GM12892 (cell line): ENCODE data around the gene PAQR6.

Source experiments
- DNase-seq: peaks from one replicate; pipeline ENCODE4 v3.0.0; 2011; ENCODE audit not compliant: insufficient read length
- FAIRE-seq: peaks from 2 replicates; lab custom pipeline; 2011; peaks lifted over from hg19 to GRCh38; lab: Jason Lieb, UNC
- POLR2A ChIP-seq: IDR thresholded peaks from 2 replicates; pipeline ENCODE4 v1.6.1; 2011; ENCODE audit warnings: low read depth, low read length, control low read depth
- POLR2AphosphoS5 ChIP-seq: IDR thresholded peaks from 2 replicates; pipeline ENCODE4 v1.6.1; 2011; ENCODE audit warnings: low read depth, low read length, control low read depth
- TAF1 ChIP-seq: IDR thresholded peaks from 2 replicates; pipeline ENCODE4 v1.6.1; 2011; ENCODE audit warnings: low read depth, mild to moderate bottlenecking, control low read depth, low read length, borderline replicate concordance

Gene PAQR6

GRCh38 chr1:156262461-156263287 lies 14.8 kb upstream of the PAQR6 start:
- FAIRE-seq: no peak
- no peak for DNase-seq
- TF ChIP-seq POLR2A (no peak), TAF1 (no peak), POLR2AphosphoS5 (no peak)

- FAIRE-seq (no peak), DNase-seq (no peak)
- TF ChIP-seq POLR2AphosphoS5: no peak
- no peak for TF ChIP-seq POLR2A
- no peak for TF ChIP-seq TAF1
Observed at GRCh38 chr1:156260896-156261295, 13.0 kb upstream of the PAQR6 start.

DNA sequence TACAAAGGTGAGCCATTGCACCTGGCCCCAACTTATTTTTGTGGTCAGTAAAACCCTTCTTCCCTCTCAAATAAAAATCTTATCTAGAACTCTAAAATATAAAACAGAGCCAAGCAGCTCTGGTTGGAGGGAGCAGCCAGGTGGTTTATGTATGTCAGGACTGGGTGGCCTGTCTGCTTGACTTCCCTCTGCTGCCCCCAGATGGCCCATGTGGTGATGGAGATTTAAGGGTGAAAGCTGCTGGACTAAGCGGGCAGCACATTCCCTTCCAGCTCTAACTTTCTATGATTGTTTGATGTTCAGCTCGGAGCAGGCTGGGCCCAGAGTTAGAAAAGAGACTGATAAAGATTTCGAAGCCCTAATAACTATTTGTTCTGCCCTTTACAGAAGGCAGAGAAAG lies 11.9 kb upstream of the PAQR6 start:
- no peak for FAIRE-seq
- DNase-seq: no peak
- TF ChIP-seq TAF1: no peak
- no peak for TF ChIP-seq POLR2AphosphoS5
- TF ChIP-seq POLR2A: no peak

DNA sequence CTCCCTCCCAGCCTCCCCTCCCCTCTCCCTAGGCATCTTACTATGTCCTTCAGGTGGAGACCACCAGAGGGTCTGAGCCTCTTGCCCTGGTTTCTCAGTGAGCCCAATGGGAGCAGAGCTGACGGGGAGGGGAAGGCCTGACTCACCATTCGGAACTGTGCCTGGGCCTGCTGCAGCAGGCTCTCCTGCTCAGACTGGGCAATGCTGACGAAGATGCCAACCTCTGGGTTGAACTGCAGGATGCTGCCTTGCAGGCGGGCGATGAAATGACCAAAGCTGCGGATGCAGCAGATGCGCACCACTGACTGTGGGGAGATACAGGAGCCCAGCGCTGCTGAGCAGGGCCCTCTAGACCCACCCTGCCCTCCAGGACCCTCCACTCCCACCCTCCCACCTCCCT lies 11.0 kb upstream of the PAQR6 start:
- no peak for TF ChIP-seq TAF1
- no peak for TF ChIP-seq POLR2A
- no peak for TF ChIP-seq POLR2AphosphoS5
- DNase-seq: no peak

GRCh38 chr1:156257711-156258110 lies 9.9 kb upstream of the PAQR6 start:
- no peak for DNase-seq
- FAIRE-seq: no peak
- TF ChIP-seq TAF1: no peak
- no peak for TF ChIP-seq POLR2A
- no peak for TF ChIP-seq POLR2AphosphoS5

More for the DNA sequence above, 11.0 kb upstream of the PAQR6 start:
- FAIRE-seq: no peak

DNA sequence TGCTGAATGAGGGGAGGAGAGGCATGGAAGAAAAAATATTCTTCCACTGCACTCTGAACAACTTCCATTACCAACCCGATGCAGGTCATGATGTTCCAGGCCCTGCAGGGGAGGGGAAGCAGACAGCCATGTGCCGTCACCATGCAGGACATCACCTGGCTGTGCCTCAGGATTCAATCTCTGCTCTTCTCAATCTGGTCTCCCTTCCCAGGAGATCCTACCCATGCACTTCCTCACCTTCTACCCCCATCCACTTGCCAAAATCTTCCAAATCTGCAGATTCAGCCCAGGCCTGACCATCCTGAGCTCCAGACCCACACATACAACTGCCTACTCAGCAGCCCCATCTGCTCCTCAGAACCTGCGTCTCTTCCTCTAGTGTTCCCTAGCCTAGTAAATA lies 5.8 kb upstream of the PAQR6 start:
- no peak for DNase-seq
- FAIRE-seq: no peak
- no peak for TF ChIP-seq POLR2A
- TF ChIP-seq POLR2AphosphoS5: no peak
- TF ChIP-seq TAF1: no peak

- DNase-seq (no peak), FAIRE-seq (no peak)
- TF ChIP-seq POLR2AphosphoS5: no peak
- TF ChIP-seq POLR2A: no peak
Observed at GRCh38 chr1:156251527-156251926, 3.7 kb upstream of the PAQR6 start.

GRCh38 chr1:156249593-156249992 lies 1.7 kb upstream of the PAQR6 start:
- FAIRE-seq (no peak), DNase-seq (no peak)
- TF ChIP-seq TAF1: no peak
- TF ChIP-seq POLR2AphosphoS5: no peak
- TF ChIP-seq POLR2A: no peak

DNA sequence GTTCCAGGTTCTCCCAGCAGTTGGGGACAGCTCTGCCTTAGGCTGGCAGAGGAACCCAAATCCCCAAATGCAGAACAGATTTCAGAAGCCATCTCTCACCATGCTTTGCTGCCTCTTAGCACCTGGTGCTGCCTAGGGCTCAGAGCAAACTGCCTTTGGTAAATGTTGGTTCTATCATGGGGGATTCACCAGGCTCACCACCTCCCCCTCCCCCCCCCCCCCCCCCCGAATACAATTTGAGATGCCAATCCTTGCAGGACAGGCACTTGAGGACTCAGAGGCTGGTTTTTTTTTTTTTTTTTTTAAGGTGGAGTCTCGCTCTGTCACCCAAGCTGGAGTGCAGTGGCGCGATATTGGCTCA lies 447 bp upstream of the PAQR6 start:
- no peak for DNase-seq
- TF ChIP-seq TAF1: no peak
- TF ChIP-seq POLR2A: no peak
- TF ChIP-seq POLR2AphosphoS5: no peak
- no peak for FAIRE-seq

DNA sequence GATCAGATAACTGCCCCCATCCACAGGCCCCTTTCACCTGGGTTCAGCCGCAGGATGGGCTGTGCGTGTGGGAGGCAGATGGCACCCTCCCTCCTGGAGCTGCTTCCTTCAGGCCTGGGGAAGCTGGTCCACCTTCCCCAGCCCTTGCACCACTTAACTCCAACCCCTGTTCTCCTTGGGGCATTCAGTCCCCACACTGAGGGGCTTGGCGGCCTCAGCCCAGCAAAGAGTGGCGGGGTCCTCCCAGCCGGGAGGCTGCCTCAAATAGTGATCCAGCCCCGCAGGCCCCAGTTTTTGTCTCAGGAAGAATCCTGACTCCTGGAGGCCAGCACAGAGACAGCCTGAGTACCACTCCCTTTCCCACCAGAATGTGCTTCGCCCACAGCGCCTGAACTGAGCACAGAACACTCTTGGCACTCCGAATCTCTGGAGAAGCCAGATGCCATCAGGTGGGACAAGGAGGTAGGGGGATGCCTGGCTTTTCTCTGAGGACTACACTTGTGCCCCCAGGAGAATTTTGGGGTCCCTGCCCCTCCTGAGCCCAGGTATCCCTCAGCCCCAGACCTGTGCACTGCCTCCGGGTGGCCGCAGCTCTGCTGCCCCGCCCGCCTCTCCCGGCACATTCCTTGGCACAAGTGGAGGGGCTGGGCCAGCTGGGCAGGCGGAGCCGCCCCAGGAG lies 936 bp downstream of the PAQR6 start:
- DNase-seq: no peak
- TF ChIP-seq TAF1 (no peak), POLR2A (no peak), POLR2AphosphoS5 (peak; percentile 52; the same call in 1 of the 2 replicates)
- no peak for FAIRE-seq

GRCh38 chr1:156246241-156246780 lies 1.5 kb downstream of the PAQR6 start:
- DNase-seq: no peak
- FAIRE-seq: no peak

More at GRCh38 chr1:156246241-156246780, 1.5 kb downstream of the PAQR6 start:
- TF ChIP-seq POLR2AphosphoS5 (no peak; the same call in 1 of the 2 replicates), POLR2A (no peak), TAF1 (no peak)
